Lower leg skin (tissue), 3 donors: ENCODE data around the gene SLX4IP.

Experiments
- POLR2A ChIP-seq, 2 donors: fragments of 450-650 bp; IDR thresholded peaks; one replicate each; pipeline ENCODE4 v1.6.1; 2016 to 2017; ENCODE audit warnings: antibody characterized with exemption in 2 of 2, mild to moderate bottlenecking in 1 of 2, moderate library complexity in 1 of 2
- TF ChIP-seq, protein P1 (sequence below), 3 donors: fragments of 450-650 bp; IDR thresholded peaks; one replicate each; pipeline ENCODE4 v1.5.1; 2016; ENCODE audit warnings: antibody characterized with exemption in 3 of 3, mild to moderate bottlenecking in 3 of 3, moderate library complexity in 2 of 3

DNA sequence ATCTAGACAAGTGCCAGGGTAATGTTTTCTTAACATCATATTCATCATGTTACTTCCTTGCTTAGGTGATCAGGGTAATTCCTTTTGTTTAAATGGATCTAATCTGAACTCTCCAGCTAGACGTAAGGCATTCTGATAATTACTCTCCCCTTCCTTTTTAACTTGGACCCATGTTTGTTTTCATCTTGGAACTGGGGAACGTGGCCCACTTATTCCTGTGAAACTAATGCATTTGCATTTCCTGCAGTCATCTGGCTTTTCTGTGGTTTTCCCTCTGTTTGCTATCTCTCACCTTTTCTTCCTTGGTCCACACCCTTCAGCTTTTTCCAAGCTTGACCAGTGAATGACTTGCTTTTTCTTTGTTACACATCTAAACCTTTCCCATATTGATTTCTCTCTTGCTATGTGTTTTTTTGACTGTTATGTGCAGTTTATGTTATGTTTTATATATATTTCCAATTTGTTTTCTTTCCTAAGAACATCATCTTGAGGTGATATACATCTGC, 33.3 kb downstream of the SLX4IP start:
- TF ChIP-seq, protein P1, sequence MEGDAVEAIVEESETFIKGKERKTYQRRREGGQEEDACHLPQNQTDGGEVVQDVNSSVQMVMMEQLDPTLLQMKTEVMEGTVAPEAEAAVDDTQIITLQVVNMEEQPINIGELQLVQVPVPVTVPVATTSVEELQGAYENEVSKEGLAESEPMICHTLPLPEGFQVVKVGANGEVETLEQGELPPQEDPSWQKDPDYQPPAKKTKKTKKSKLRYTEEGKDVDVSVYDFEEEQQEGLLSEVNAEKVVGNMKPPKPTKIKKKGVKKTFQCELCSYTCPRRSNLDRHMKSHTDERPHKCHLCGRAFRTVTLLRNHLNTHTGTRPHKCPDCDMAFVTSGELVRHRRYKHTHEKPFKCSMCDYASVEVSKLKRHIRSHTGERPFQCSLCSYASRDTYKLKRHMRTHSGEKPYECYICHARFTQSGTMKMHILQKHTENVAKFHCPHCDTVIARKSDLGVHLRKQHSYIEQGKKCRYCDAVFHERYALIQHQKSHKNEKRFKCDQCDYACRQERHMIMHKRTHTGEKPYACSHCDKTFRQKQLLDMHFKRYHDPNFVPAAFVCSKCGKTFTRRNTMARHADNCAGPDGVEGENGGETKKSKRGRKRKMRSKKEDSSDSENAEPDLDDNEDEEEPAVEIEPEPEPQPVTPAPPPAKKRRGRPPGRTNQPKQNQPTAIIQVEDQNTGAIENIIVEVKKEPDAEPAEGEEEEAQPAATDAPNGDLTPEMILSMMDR (IDR thresholded peaks at IDR 0.05) = no peak
- no peak for TF ChIP-seq POLR2A (IDR thresholded peaks at IDR 0.05)
